ENCODE data around the gene KRTAP10-10.

GRCh38 chr21:44686843-44687561, 49.8 kb downstream of the KRTAP10-10 start:
- TF ChIP-seq POLR2AphosphoS5 (IDR thresholded peaks at IDR 0.05; ENCODE audit: low read depth, low read length) (no peak), POLR2A (IDR thresholded peaks at IDR 0.05; ENCODE audit: low read depth, low read length) (no peak)

Measured in GM12892 (cell line).